Stimulated activated naive B cell treated with anti-CD40 and anti-IgM and Interleukin-4, amounts not matched to agents 10 μg/mL and 1 μg/mL and 100 μg/mL, for 72 hours (primary cell): ENCODE measurements around the gene DOCK4.

ENCODE experiments used
- ATAC-seq, 2 donors: fragments of 150-1000 bp; cut with Tn5 transposase; replicated peaks; 2 replicates each; pipeline ENCODE4 v1.10.0; 2021; ENCODE audit warnings: moderate library complexity in 1 of 2
- DNase-seq: peaks from one replicate; pipeline ENCODE4 v3.0.0; 2021
- H3K27ac Mint-ChIP-seq: one replicate; pipeline ENCODE4 v1.8.0; 2022; ENCODE audit warnings: mild to moderate bottlenecking, mixed read lengths
- H3K27me3 Mint-ChIP-seq, 2 donors: one replicate each; pipeline ENCODE4 v1.8.0; 2022; ENCODE audit warnings: mixed read lengths in 2 of 2
- H3K36me3 Mint-ChIP-seq, 2 donors: one replicate each; pipeline ENCODE4 v1.8.0; 2022; ENCODE audit warnings: mixed read lengths in 2 of 2, mild to moderate bottlenecking in 1 of 2
- H3K4me1 Mint-ChIP-seq, 2 donors: one replicate each; pipeline ENCODE4 v1.8.0; 2022; ENCODE audit warnings: mixed read lengths in 2 of 2, mild to moderate bottlenecking in 1 of 2
- H3K4me3 Mint-ChIP-seq, 2 donors: one replicate each; pipeline ENCODE4 v1.8.0; 2022; ENCODE audit warnings: mild to moderate bottlenecking in 2 of 2, mixed read lengths in 2 of 2, moderate library complexity in 1 of 2
- H3K9me3 Mint-ChIP-seq, 2 donors: one replicate each; pipeline ENCODE4 v1.8.0; 2022; ENCODE audit warnings: mixed read lengths in 2 of 2, mild to moderate bottlenecking in 1 of 2

Gene DOCK4

GRCh38 chr7:112192236-112193154 is 13.7 kb downstream of the DOCK4 start:
- H3K27me3 Mint-ChIP-seq: peaks cover 21 to 23% of the 10 kb centered on the region in 2 donors
- DNase-seq (no peak), ATAC-seq (no peak)
- H3K36me3 Mint-ChIP-seq: no peaks in the 10 kb centered on the region
- H3K27ac Mint-ChIP-seq: no peak overlapping the region
- no peak overlapping the region for H3K4me3 Mint-ChIP-seq
- peaks cover 3% of the 10 kb centered on the region in 2 donors for H3K9me3 Mint-ChIP-seq
- no peaks in the 10 kb centered on the region for H3K4me1 Mint-ChIP-seq

GRCh38 chr7:112190120-112190519 is 16.1 kb downstream of the DOCK4 start:
- no peak overlapping the region for H3K4me3 Mint-ChIP-seq
- ATAC-seq (no peak), DNase-seq (no peak)
- H3K4me1 Mint-ChIP-seq: peaks cover 0 to 1% of the 10 kb centered on the region in 2 donors
- peaks cover 3% of the 10 kb centered on the region in 2 donors for H3K9me3 Mint-ChIP-seq
- no peaks in the 10 kb centered on the region for H3K36me3 Mint-ChIP-seq
- H3K27me3 Mint-ChIP-seq: peaks cover 13 to 16% of the 10 kb centered on the region in 2 donors
- no peak overlapping the region for H3K27ac Mint-ChIP-seq

- Mint-ChIP-seq H3K36me3 (no peaks in the 10 kb centered on the region), H3K27me3 (peaks cover 13 to 16% of the 10 kb centered on the region in 2 donors), H3K4me3 (no peak overlapping the region), H3K27ac (no peak overlapping the region), H3K9me3 (peaks cover 3% of the 10 kb centered on the region in 2 donors), H3K4me1 (peaks cover 0 to 1% of the 10 kb centered on the region in 2 donors)
- ATAC-seq (no peak), DNase-seq (no peak)
Measured at GRCh38 chr7:112189691-112190090, 16.5 kb downstream of the DOCK4 start.

GRCh38 chr7:112188257-112188656 is 17.9 kb downstream of the DOCK4 start:
- Mint-ChIP-seq H3K9me3 (no peaks in the 10 kb centered on the region), H3K4me1 (peaks cover 0 to 1% of the 10 kb centered on the region in 2 donors), H3K36me3 (no peaks in the 10 kb centered on the region), H3K27ac (no peak overlapping the region), H3K4me3 (no peak overlapping the region), H3K27me3 (peaks cover 6 to 8% of the 10 kb centered on the region in 2 donors)
- no peak for ATAC-seq
- no peak for DNase-seq

GRCh38 chr7:112186300-112186699 is 19.9 kb downstream of the DOCK4 start:
- no peak overlapping the region for H3K4me3 Mint-ChIP-seq
- no peak for DNase-seq
- peaks cover 0 to 1% of the 10 kb centered on the region in 2 donors for H3K4me1 Mint-ChIP-seq
- peaks cover 6 to 8% of the 10 kb centered on the region in 2 donors for H3K27me3 Mint-ChIP-seq
- H3K9me3 Mint-ChIP-seq: no peaks in the 10 kb centered on the region
- H3K36me3 Mint-ChIP-seq: no peaks in the 10 kb centered on the region
- H3K27ac Mint-ChIP-seq: no peak overlapping the region
- no peak for ATAC-seq

GRCh38 chr7:112185005-112185834 is 21.0 kb downstream of the DOCK4 start:
- DNase-seq (no peak), ATAC-seq (no peak)
- Mint-ChIP-seq H3K27me3 (peaks cover 12 to 14% of the 10 kb centered on the region in 2 donors), H3K4me3 (no peak overlapping the region), H3K4me1 (peaks cover 0 to 1% of the 10 kb centered on the region in 2 donors), H3K27ac (no peak overlapping the region), H3K36me3 (no peaks in the 10 kb centered on the region), H3K9me3 (no peaks in the 10 kb centered on the region)

- Mint-ChIP-seq H3K4me3 (no peak overlapping the region), H3K9me3 (no peaks in the 10 kb centered on the region), H3K27me3 (peaks cover 8 to 11% of the 10 kb centered on the region in 2 donors), H3K4me1 (peaks cover 0 to 1% of the 10 kb centered on the region in 2 donors), H3K27ac (no peak overlapping the region), H3K36me3 (no peaks in the 10 kb centered on the region)
- no peak for ATAC-seq
- DNase-seq: no peak
Measured at GRCh38 chr7:112184455-112184854, 21.7 kb downstream of the DOCK4 start.

GRCh38 chr7:112183266-112183665 is 22.9 kb downstream of the DOCK4 start:
- Mint-ChIP-seq H3K27me3 (peaks cover 8 to 11% of the 10 kb centered on the region in 2 donors), H3K4me1 (peaks cover 0 to 1% of the 10 kb centered on the region in 2 donors), H3K36me3 (no peaks in the 10 kb centered on the region), H3K27ac (no peak overlapping the region), H3K4me3 (no peak overlapping the region), H3K9me3 (no peaks in the 10 kb centered on the region)
- ATAC-seq (no peak), DNase-seq (no peak)

GRCh38 chr7:112182749-112183148 is 23.4 kb downstream of the DOCK4 start:
- DNase-seq: no peak
- H3K27ac Mint-ChIP-seq: no peak overlapping the region
- H3K36me3 Mint-ChIP-seq: no peaks in the 10 kb centered on the region

GRCh38 chr7:112180223-112180622 is 26.0 kb downstream of the DOCK4 start:
- DNase-seq (no peak), ATAC-seq (no peak)
- no peaks in the 10 kb centered on the region for H3K9me3 Mint-ChIP-seq
- no peaks in the 10 kb centered on the region for H3K36me3 Mint-ChIP-seq
- H3K27me3 Mint-ChIP-seq: peaks cover 8 to 21% of the 10 kb centered on the region in 2 donors
- H3K27ac Mint-ChIP-seq: no peak overlapping the region
- no peak overlapping the region for H3K4me3 Mint-ChIP-seq
- H3K4me1 Mint-ChIP-seq: no peaks in the 10 kb centered on the region

More at GRCh38 chr7:112182749-112183148, 23.4 kb downstream of the DOCK4 start:
- Mint-ChIP-seq H3K27me3 (peaks cover 8 to 16% of the 10 kb centered on the region in 2 donors), H3K9me3 (no peaks in the 10 kb centered on the region), H3K4me3 (no peak overlapping the region), H3K4me1 (peaks cover 0 to 1% of the 10 kb centered on the region in 2 donors)
- ATAC-seq: no peak

- Mint-ChIP-seq H3K36me3 (no peaks in the 10 kb centered on the region), H3K9me3 (no peaks in the 10 kb centered on the region), H3K4me3 (no peak overlapping the region), H3K27me3 (peaks cover 16 to 26% of the 10 kb centered on the region in 2 donors), H3K27ac (no peak overlapping the region), H3K4me1 (no peaks in the 10 kb centered on the region)
- ATAC-seq (no peak), DNase-seq (no peak)
Measured at GRCh38 chr7:112176693-112177415, 29.3 kb downstream of the DOCK4 start.

- Mint-ChIP-seq H3K27ac (no peak overlapping the region), H3K27me3 (peaks cover 16 to 26% of the 10 kb centered on the region in 2 donors), H3K36me3 (no peaks in the 10 kb centered on the region), H3K4me1 (no peaks in the 10 kb centered on the region), H3K9me3 (no peaks in the 10 kb centered on the region), H3K4me3 (no peak overlapping the region)
- ATAC-seq: no peak
- DNase-seq: no peak
Measured at GRCh38 chr7:112176241-112176640, 30.0 kb downstream of the DOCK4 start.

GRCh38 chr7:112174192-112174591 is 32.0 kb downstream of the DOCK4 start:
- no peak for ATAC-seq
- Mint-ChIP-seq H3K27me3 (peaks cover 9 to 26% of the 10 kb centered on the region in 2 donors), H3K4me1 (no peaks in the 10 kb centered on the region), H3K4me3 (no peak overlapping the region), H3K36me3 (no peaks in the 10 kb centered on the region), H3K9me3 (no peaks in the 10 kb centered on the region), H3K27ac (no peak overlapping the region)
- no peak for DNase-seq

- ATAC-seq (no peak), DNase-seq (no peak)
- H3K4me1 Mint-ChIP-seq: no peaks in the 10 kb centered on the region
- H3K36me3 Mint-ChIP-seq: no peaks in the 10 kb centered on the region
- no peak overlapping the region for H3K4me3 Mint-ChIP-seq
- no peak overlapping the region for H3K27ac Mint-ChIP-seq
- H3K27me3 Mint-ChIP-seq: peaks cover 14 to 26% of the 10 kb centered on the region in 2 donors
- no peaks in the 10 kb centered on the region for H3K9me3 Mint-ChIP-seq
Measured at GRCh38 chr7:112173568-112173905, 32.7 kb downstream of the DOCK4 start.
